HepG2 (cell line): ENCODE results near the gene HDDC3. TPM values are rescaled to one million over a fixed set of nuclear protein-coding genes. Genes with fewer than 3 reads are reported as not detected.
A peak's percentile ranks its signal among the peaks of the same experiment; 100 is the strongest.

ENCODE experiments used
- ATAC-seq: fragments of 200-7000 bp; cut with Tn5 transposase; 3 replicates; pipeline ENCODE4 v1.9.1; 2020; ENCODE audit warnings: mild to moderate bottlenecking, moderate library complexity
- BruUV-seq: library from RNA; stranded (reverse); fragments of 400-500 nt; replicated peaks from 2 replicates; lab custom pipeline; 2021; lab: Mats Ljungman, UMichigan
- CTCF ChIA-PET: fragments of 300-600 bp; formaldehyde crosslinking; extraction: SDS; loops from one replicate; lab custom pipeline; 2021; ENCODE audit warnings: low total read pairs, inconsistent platforms, low intra/inter-chr PET ratio; lab: Yijun Ruan, JAX
- POLR2A ChIA-PET: fragments of 350-600 bp; sonication (Branson Sonifier 250); formaldehyde crosslinking; loops from one replicate; lab custom pipeline; 2020; ENCODE audit warnings: antibody characterized with exemption, inconsistent platforms; lab: Yijun Ruan, JAX
- DNase-seq: peaks from one replicate; pipeline ENCODE4 v3.0.0-alpha.2; 2015; ENCODE audit warnings: low spot score
- FAIRE-seq: peaks from 3 replicates; lab custom pipeline; 2011; peaks lifted over from hg19 to GRCh38; lab: Jason Lieb, UNC
- H2AFZ ChIP-seq: one replicate; pipeline ENCODE4 v1.6.1; 2011; ENCODE audit warnings: low read length, inconsistent platforms
- H3K27ac ChIP-seq: fragments of 300-600 bp; 3 replicates; pipeline ENCODE4 v1.8.0; 2011; ENCODE audit warnings: mixed run types, mild to moderate bottlenecking, mixed read lengths, low read length, inconsistent platforms; ENCODE audit not compliant: insufficient read depth; ENCODE audit errors: extremely low read length
- H3K27me3 ChIP-seq, 2 experiments: fragments of 200-600 bp in 1 of 2; 2 replicates in 1 of 2; 3 replicates in 1 of 2; pipeline versions ENCODE4 v1.6.0 to v1.8.0; 2011; ENCODE audit warnings: low read length in 2 of 2, mild to moderate bottlenecking in 2 of 2, moderate library complexity in 2 of 2, inconsistent platforms in 1 of 2; ENCODE audit not compliant: insufficient read depth in 2 of 2, control insufficient read depth in 1 of 2
- H3K36me3 ChIP-seq, 2 experiments: fragments of 200-600 bp in 1 of 2; replicated peaks in 1 of 2; 2 replicates in 1 of 2; 3 replicates in 1 of 2; pipeline versions ENCODE4 v1.5.1 to v1.8.0; 2011; ENCODE audit warnings: low read length in 2 of 2, inconsistent platforms in 1 of 2; ENCODE audit not compliant: insufficient read depth in 2 of 2, control insufficient read depth in 1 of 2
- H3K4me1 ChIP-seq: 2 replicates; pipeline ENCODE4 v1.5.1; 2012; ENCODE audit warnings: low read length, inconsistent platforms; ENCODE audit not compliant: insufficient read depth
- H3K4me2 ChIP-seq: 2 replicates; pipeline ENCODE4 v1.6.0; 2011; ENCODE audit warnings: low read depth, low read length, inconsistent platforms
- H3K4me3 ChIP-seq, 3 experiments: fragments of 200-600 bp in 1 of 3; sonication (generic), shearing (Covaris generic) in 1 of 3; replicated peaks in 1 of 3; 2 replicates each; pipeline ENCODE4 v1.5.1; 2011 to 2016; ENCODE audit warnings: low read length in 3 of 3, inconsistent platforms in 2 of 3, low read depth in 2 of 3, mild to moderate bottlenecking in 2 of 3, control low read depth in 1 of 3, mixed read lengths in 1 of 3; ENCODE audit not compliant: insufficient read depth in 1 of 3
- H3K79me2 ChIP-seq: one replicate; pipeline ENCODE4 v1.6.1; 2011; ENCODE audit warnings: low read length, inconsistent platforms; ENCODE audit not compliant: insufficient read depth
- H3K9ac ChIP-seq: 2 replicates; pipeline ENCODE4 v1.6.0; 2011; ENCODE audit warnings: mild to moderate bottlenecking, low read depth, low read length, inconsistent platforms; ENCODE audit not compliant: insufficient read depth
- H3K9me3 ChIP-seq: 2 replicates; pipeline ENCODE4 v1.5.1; 2012; ENCODE audit warnings: mild to moderate bottlenecking, low read length
- H4K20me1 ChIP-seq: 2 replicates; pipeline ENCODE4 v1.6.0; 2011; ENCODE audit warnings: inconsistent platforms, mild to moderate bottlenecking, low read length, moderate library complexity; ENCODE audit not compliant: insufficient read depth
- ELK4 ChIP-seq: sonication (generic); formaldehyde crosslinking; IDR thresholded peaks from 2 replicates; pipeline ENCODE4 v1.9.0; 2021; ENCODE audit warnings: missing genetic modification reagents, borderline replicate concordance
- GABPB1 ChIP-seq: IDR thresholded peaks from 2 replicates; pipeline ENCODE4 v1.6.1; 2016; ENCODE audit warnings: mild to moderate bottlenecking, missing genetic modification reagents, moderate library complexity, missing compliant biosample characterization
- HDAC6 ChIP-seq: fragments of 200-600 bp; sonication (generic); IDR thresholded peaks from 2 replicates; pipeline ENCODE4 v1.7.0; 2017; ENCODE audit warnings: mild to moderate bottlenecking, antibody characterized with exemption, low read length, low read depth
- HES4 ChIP-seq: sonication (generic); formaldehyde crosslinking; IDR thresholded peaks from 2 replicates; pipeline ENCODE4 v1.9.0; 2021; ENCODE audit warnings: mild to moderate bottlenecking, missing genetic modification reagents, borderline replicate concordance
- HNRNPLL ChIP-seq: fragments of 200-400 bp; formaldehyde crosslinking; IDR thresholded peaks from 2 replicates; pipeline ENCODE4 v1.6.1; 2017; ENCODE audit warnings: mild to moderate bottlenecking, low read depth, low read length; ENCODE audit not compliant: poor library complexity, severe bottlenecking
- KDM5B ChIP-seq: sonication (generic); formaldehyde crosslinking; IDR thresholded peaks from 2 replicates; pipeline ENCODE4 v1.4.0; 2020; ENCODE audit warnings: missing genetic modification reagents, mild to moderate bottlenecking, borderline replicate concordance
- NCOA5 ChIP-seq: sonication (generic); formaldehyde crosslinking; IDR thresholded peaks from 2 replicates; pipeline ENCODE4 v1.4.0; 2020; ENCODE audit warnings: missing genetic modification reagents
- POLR2G ChIP-seq: fragments of 200-400 bp; formaldehyde crosslinking; IDR thresholded peaks from 2 replicates; pipeline ENCODE4 v1.6.1; 2018; ENCODE audit warnings: mild to moderate bottlenecking, low read depth, low read length, moderate library complexity
- SNAI1 ChIP-seq: sonication (generic); formaldehyde crosslinking; IDR thresholded peaks from 2 replicates; pipeline ENCODE4 v1.5.0; 2020; ENCODE audit warnings: mild to moderate bottlenecking, missing genetic modification reagents, borderline replicate concordance
- ZBTB14 ChIP-seq: sonication (generic); formaldehyde crosslinking; IDR thresholded peaks from 2 replicates; pipeline ENCODE4 v1.4.0; 2020; ENCODE audit warnings: missing genetic modification reagents
- ZFP90 ChIP-seq: sonication (generic); formaldehyde crosslinking; IDR thresholded peaks from 2 replicates; pipeline ENCODE4 v1.8.0; 2022; ENCODE audit warnings: missing genetic modification reagents, mild to moderate bottlenecking, inconsistent platforms, borderline replicate concordance
- ZNF138 ChIP-seq: sonication (generic); formaldehyde crosslinking; IDR thresholded peaks from 2 replicates; pipeline ENCODE4 v1.5.0; 2020; ENCODE audit warnings: mild to moderate bottlenecking, low read depth, missing genetic modification reagents
- ZNF160 ChIP-seq: sonication (generic); formaldehyde crosslinking; IDR thresholded peaks from 2 replicates; pipeline ENCODE4 v1.8.0; 2022; ENCODE audit warnings: mild to moderate bottlenecking, inconsistent platforms, missing genetic modification reagents
- ZNF232 ChIP-seq: sonication (generic); formaldehyde crosslinking; IDR thresholded peaks from 2 replicates; pipeline ENCODE4 v1.4.0; 2020; ENCODE audit warnings: missing genetic modification reagents, borderline replicate concordance
- ZNF280B ChIP-seq: sonication (generic); formaldehyde crosslinking; IDR thresholded peaks from 2 replicates; pipeline ENCODE4 v1.5.0; 2020; ENCODE audit warnings: missing genetic modification reagents, mild to moderate bottlenecking, borderline replicate concordance
- ZNF569 ChIP-seq: sonication (generic); formaldehyde crosslinking; IDR thresholded peaks from 2 replicates; pipeline ENCODE4 v1.5.0; 2020; ENCODE audit warnings: mild to moderate bottlenecking, missing genetic modification reagents, moderate library complexity, borderline replicate concordance
- WGBS: methylation state at CpG from one replicate; pipeline ENCODE4 v1.1.6; 2017; ENCODE audit warnings: low lambda C conversion rate; 5-methylcytosine and 5-hydroxymethylcytosine counted together
- in situ Hi-C: cut with HindIII; loops from 2 replicates; pipeline ENCODE4 v1.10.0; 2017; ENCODE audit warnings: low pct_unique_long_range_greater_than_20kb; ENCODE audit not compliant: extremely low pct_ligation_motif_present
- intact Hi-C: fragments of 100-400 bp; cut with micrococcal nuclease; formaldehyde crosslinking; loops from one replicate; pipeline ENCODE4 v1.10.0; 2022; ENCODE audit not compliant: unreplicated experiment
- polyA plus RNA-seq, 8 experiments: library from polyadenylated mRNA; depleted of rRNA in 3 of 8; stranded (reverse) in 7 of 8; unstranded in 1 of 8; fragments of >200 nt; fragmentation: Illumina TruSeq in 4 of 8; extraction: Trizol in 4 of 8; gene quantifications; 2 replicates each; pipeline versions ENCODE4 v1.2.1 to v1.2.3, GENCODE V29; 2011 to 2016; ENCODE audit warnings: low read depth in 4 of 8, missing spikeins in 1 of 8, mixed read lengths in 1 of 8; ENCODE audit not compliant: insufficient read depth in 1 of 8
- total RNA-seq, 5 experiments: library from RNA; depleted of rRNA; stranded (reverse); fragments of >200 nt; fragmentation: Illumina TruSeq; extraction: Trizol; gene quantifications; 2 replicates each; pipeline ENCODE4 v1.2.3, GENCODE V29; 2016; ENCODE audit warnings: low read depth in 1 of 5
- TF ChIP-seq, protein P1 (sequence below): sonication (generic); formaldehyde crosslinking; IDR thresholded peaks from 2 replicates; pipeline ENCODE4 v1.5.0; 2020; ENCODE audit warnings: missing genetic modification reagents

The HDDC3 gene
- total and polyA plus RNA-seq, 2 of the 13 experiments (the other 11 are each of a cell fraction or from before 2014, with no cell fraction given) = 18.7 to 28.3 TPM

- peak; percentile 15 for DNase-seq
- ChIA-PET CTCF (interaction anchor here (0.9 to 1.9 kb wide), 2 partner anchors 30 to 32 kb away, joined by 3 to 5 read pairs; partner anchors contain the start of genes HDDC3 and UNC45A), POLR2A (interaction anchor here (1.0 to 4.4 kb wide), 13 partner anchors 10 to 186 kb away, joined by 3 to 45 read pairs (median 5); partner anchors contain the start of genes BLM, FES, HDDC3 and RCCD1)
- no peaks in the 10 kb centered on the region for H3K9me3 ChIP-seq
- peaks cover 7 to 29% of the 10 kb centered on the region in 2 experiments; a peak in 4 of 5 replicates for H3K36me3 ChIP-seq
- FAIRE-seq = no peak
- peak within 1 kb of the TSS; percentile 77 for H3K9ac ChIP-seq
- in situ Hi-C loops = no loop called here
- peak within 1 kb of the TSS; percentile 71 to 89 (median 81) for H3K4me3 ChIP-seq
- no peaks in the 10 kb centered on the region for H3K79me2 ChIP-seq
- WGBS = 2% methylated on average over 11 of the region's 81 CpGs
- ATAC-seq = peak; percentile 70
- H4K20me1 ChIP-seq = no peaks in the 10 kb centered on the region
- peak within 1 kb of the TSS; percentile 83 for H3K4me2 ChIP-seq
- peak within 1 kb of the TSS; percentile 64 for H3K27ac ChIP-seq
- peak within 1 kb of the TSS; percentile 77 for H2AFZ ChIP-seq
- BruUV-seq = no TSS peak
- peaks cover 0 to 1% of the 10 kb centered on the region in 2 experiments; a peak in 1 of 5 replicates for H3K27me3 ChIP-seq
- intact Hi-C loops = loop anchor here (1.0 kb wide), 2 partner anchors 31 to 186 kb away; partner anchors contain the start of gene BLM
- peaks cover 20% of the 10 kb centered on the region for H3K4me1 ChIP-seq
- TF ChIP-seq ZNF160 = no peak
- TF ChIP-seq KDM5B (CRISPR knock-in tag) = no peak
- TF ChIP-seq GABPB1 = peak; percentile 54; the same call in 1 of the 2 replicates
- TF ChIP-seq HNRNPLL = peak; percentile 99
- no peak for TF ChIP-seq NCOA5
- no peak for TF ChIP-seq HDAC6
- TF ChIP-seq HES4 (CRISPR knock-in tag) = peak; percentile 23; the same call in 1 of the 2 replicates
- TF ChIP-seq POLR2G = peak; percentile 50
- no peak for TF ChIP-seq ZNF569
- no peak for TF ChIP-seq ELK4
- TF ChIP-seq ZFP90 (CRISPR knock-in tag) = no peak
- TF ChIP-seq, protein P1, sequence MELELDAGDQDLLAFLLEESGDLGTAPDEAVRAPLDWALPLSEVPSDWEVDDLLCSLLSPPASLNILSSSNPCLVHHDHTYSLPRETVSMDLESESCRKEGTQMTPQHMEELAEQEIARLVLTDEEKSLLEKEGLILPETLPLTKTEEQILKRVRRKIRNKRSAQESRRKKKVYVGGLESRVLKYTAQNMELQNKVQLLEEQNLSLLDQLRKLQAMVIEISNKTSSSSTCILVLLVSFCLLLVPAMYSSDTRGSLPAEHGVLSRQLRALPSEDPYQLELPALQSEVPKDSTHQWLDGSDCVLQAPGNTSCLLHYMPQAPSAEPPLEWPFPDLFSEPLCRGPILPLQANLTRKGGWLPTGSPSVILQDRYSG (CRISPR knock-in tag) = peak; percentile 45; the same call in 1 of the 2 replicates
- TF ChIP-seq ZBTB14 (CRISPR knock-in tag) = peak; percentile 62
- TF ChIP-seq ZNF138 = no peak
- TF ChIP-seq ZNF232 (CRISPR knock-in tag) = 0 out of 2 replicates have a peak, but pooled peaks have one; percentile 11
- TF ChIP-seq ZNF280B (CRISPR knock-in tag) = peak; percentile 77; the same call in 1 of the 2 replicates
- peak; percentile 72; the same call in 1 of the 2 replicates for TF ChIP-seq SNAI1 (CRISPR knock-in tag)
These were observed 29.3 kb downstream of the HDDC3 start, which contains the start of gene MAN2A2 for GRCh38 chr15:90902840-90903732. MAN2A2 (plus strand) TSS chr15:90903302; CDS start chr15:90904208, 906 bp downstream.
